Small intestine (tissue), 7 donors: Measurements from ENCODE around the gene NPIPA8. TPM values are rescaled to one million over a fixed set of nuclear protein-coding genes. Genes with fewer than 3 reads are reported as not detected.
"Not testable (repeated sequence)": the region's sequence is repeated elsewhere in the genome, so short reads cannot be mapped to it uniquely, and the experiment has no call there.

Experiments used
- DNase-seq, 2 donors: peaks; one replicate each; pipeline versions ENCODE4 v3.0.0 to v3.0.0-alpha.2; 2013
- FAIRE-seq: peaks from 2 replicates; lab custom pipeline; 2012; peaks lifted over from hg19 to GRCh38; lab: Jason Lieb, UNC
- H3K27ac ChIP-seq, 3 donors: one replicate each; pipeline ENCODE4 v1.5.1; 2013; ENCODE audit warnings: low read length in 2 of 3, mild to moderate bottlenecking in 2 of 3, control low read depth in 1 of 3, inconsistent platforms in 1 of 3, low read depth in 1 of 3, moderate library complexity in 1 of 3
- H3K27me3 ChIP-seq, 3 donors: one replicate each; pipeline ENCODE4 v1.6.1; 2013; ENCODE audit warnings: low read length in 3 of 3, inconsistent platforms in 1 of 3; ENCODE audit not compliant: control insufficient read depth in 3 of 3, insufficient read depth in 3 of 3
- H3K36me3 ChIP-seq, 3 donors: one replicate each; pipeline ENCODE4 v1.6.1; 2013; ENCODE audit warnings: low read length in 3 of 3, inconsistent platforms in 1 of 3, low read depth in 1 of 3, mild to moderate bottlenecking in 1 of 3, moderate library complexity in 1 of 3; ENCODE audit not compliant: control insufficient read depth in 3 of 3, insufficient read depth in 2 of 3
- H3K4me1 ChIP-seq, 3 donors: one replicate each; pipeline ENCODE4 v1.6.1; 2013; ENCODE audit warnings: low read length in 2 of 3, inconsistent platforms in 1 of 3, low read depth in 1 of 3, mild to moderate bottlenecking in 1 of 3, moderate library complexity in 1 of 3; ENCODE audit not compliant: control insufficient read depth in 3 of 3, insufficient read depth in 2 of 3
- H3K4me3 ChIP-seq, 3 donors: one replicate each; pipeline ENCODE4 v1.5.1; 2013; ENCODE audit warnings: low read length in 3 of 3, control low read depth in 1 of 3, inconsistent platforms in 1 of 3, low read depth in 1 of 3, mild to moderate bottlenecking in 1 of 3, moderate library complexity in 1 of 3
- H3K9me3 ChIP-seq, 2 donors: one replicate each; pipeline ENCODE4 v1.6.1; 2013; ENCODE audit warnings: low read depth in 1 of 2, low read length in 1 of 2; ENCODE audit not compliant: control insufficient read depth in 2 of 2, insufficient read depth in 1 of 2
- WGBS, 3 donors: extraction: QIAGEN DNeasy Blood & Tissue Kit; methylation state at CpG; one replicate each; pipeline ENCODE4 v1.1.7; 2013; 5-methylcytosine and 5-hydroxymethylcytosine counted together
- polyA plus RNA-seq, 4 donors: library from polyadenylated mRNA; stranded (reverse) in 3 of 4; unstranded in 1 of 4; fragments of 200-250 nt in 3 of 4; fragments of 120-200 nt in 1 of 4; gene quantifications; one replicate each; pipeline versions ENCODE4 v1.2.1 to v1.2.3, GENCODE V29; 2013
- donor health status: healthy with polysubstance abuse.
- donor health status: control.
- donor health status: control.
- donor health status: Bipolar disorder and iron deficiency.
- donor health status: healthy.

NPIPA8 gene
- polyA plus RNA-seq, 4 donors: 0.27 to 7.6 (median 2.0) TPM

GRCh38 chr16:18296931-18297330 is 39.6 kb downstream of the NPIPA8 start:
- WGBS, 3 donors: no CpG with 5 or more reads among the region's 7 CpGs
- H3K4me3 ChIP-seq, DNase-seq, FAIRE-seq, H3K4me1 ChIP-seq, H3K27me3 ChIP-seq, H3K36me3 ChIP-seq, H3K27ac ChIP-seq, H3K9me3 ChIP-seq: not testable (repeated sequence)

GRCh38 chr16:18294371-18294770 is 42.2 kb downstream of the NPIPA8 start:
- H3K27ac ChIP-seq, H3K4me1 ChIP-seq, H3K9me3 ChIP-seq, H3K36me3 ChIP-seq, DNase-seq, H3K4me3 ChIP-seq, H3K27me3 ChIP-seq, FAIRE-seq: not testable (repeated sequence)
- no CpG with 5 or more reads among the region's 5 CpGs for WGBS, 3 donors

GRCh38 chr16:18293337-18293956 is 43.1 kb downstream of the NPIPA8 start:
- H3K36me3 ChIP-seq, DNase-seq, H3K4me3 ChIP-seq, FAIRE-seq, H3K4me1 ChIP-seq, H3K9me3 ChIP-seq, H3K27ac ChIP-seq, H3K27me3 ChIP-seq: not testable (repeated sequence)
- 67% methylated on average over 2 of the region's 3 CpGs; no CpG with 5 or more reads in 2 of the 3 donors for WGBS, 3 donors

- H3K9me3 ChIP-seq, FAIRE-seq, H3K4me3 ChIP-seq, H3K4me1 ChIP-seq, DNase-seq, H3K27me3 ChIP-seq, H3K36me3 ChIP-seq, H3K27ac ChIP-seq: not testable (repeated sequence)
- WGBS, 3 donors: no CpG with 5 or more reads among the region's 2 CpGs
These were observed 45.6 kb downstream of the NPIPA8 start for GRCh38 chr16:18290959-18291358.

DNA sequence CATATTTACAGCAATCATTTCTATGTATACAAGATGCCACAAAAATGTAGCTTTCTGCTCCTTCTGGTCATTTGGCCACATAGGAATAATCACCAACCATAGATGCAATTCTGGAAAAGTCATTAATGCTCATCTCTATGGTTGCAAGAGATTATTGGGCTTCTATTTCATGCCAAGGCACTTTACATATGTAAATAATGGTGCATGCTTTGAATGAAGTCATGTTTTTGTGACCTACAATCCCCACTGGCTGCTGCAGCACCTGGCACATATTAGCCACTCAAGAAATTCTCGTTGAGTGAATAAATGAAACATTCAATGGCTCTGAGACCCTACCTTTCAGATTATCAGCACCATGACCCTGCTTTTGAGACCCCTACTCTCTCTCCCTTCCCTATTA is 50.2 kb downstream of the NPIPA8 start:
- not testable (repeated sequence) for DNase-seq, H3K27me3 ChIP-seq, H3K27ac ChIP-seq, H3K9me3 ChIP-seq, FAIRE-seq, H3K36me3 ChIP-seq, H3K4me3 ChIP-seq, H3K4me1 ChIP-seq
- WGBS, 3 donors: 63 to 80% (median 67%) methylated on average over 1 of the region's 1 CpG

GRCh38 chr16:18280319-18280718 is 56.2 kb downstream of the NPIPA8 start:
- H3K27me3 ChIP-seq, H3K27ac ChIP-seq, H3K9me3 ChIP-seq, H3K4me3 ChIP-seq, FAIRE-seq, DNase-seq, H3K36me3 ChIP-seq, H3K4me1 ChIP-seq: not testable (repeated sequence)
- WGBS, 3 donors: no CpG with 5 or more reads among the region's 3 CpGs

- not testable (repeated sequence) for H3K9me3 ChIP-seq, H3K27me3 ChIP-seq, DNase-seq, H3K27ac ChIP-seq, H3K4me1 ChIP-seq, FAIRE-seq, H3K36me3 ChIP-seq, H3K4me3 ChIP-seq
- 40 to 75% (median 64%) methylated on average over 1 of the region's 3 CpGs for WGBS, 3 donors
These were observed 59.8 kb downstream of the NPIPA8 start for GRCh38 chr16:18276756-18277155.

- not testable (repeated sequence) for DNase-seq, H3K4me3 ChIP-seq, H3K36me3 ChIP-seq, H3K4me1 ChIP-seq, H3K27ac ChIP-seq, H3K27me3 ChIP-seq, FAIRE-seq, H3K9me3 ChIP-seq
- WGBS, 3 donors: 90 to 96% (median 95%) methylated on average over 2 of the region's 2 CpGs
These were observed 66.4 kb downstream of the NPIPA8 start for GRCh38 chr16:18270171-18270570.
